HG02973 (cell line): ENCODE measurements around the gene PIP5K1B.
"Not testable (repeated sequence)": the region's sequence is repeated elsewhere in the genome, so short reads cannot be mapped to it uniquely, and the experiment has no call there.

Experiments
- ATAC-seq: cut with Tn5 transposase; IDR thresholded peaks from one replicate; pipeline ENCODE4 v1.9.1; 2021; ENCODE audit warnings: moderate library complexity; ENCODE audit not compliant: unreplicated experiment

Gene PIP5K1B

GRCh38 chr9:68704814-68705530 is at the start of gene PIP5K1B:
PIP5K1B (plus strand) TSS chr9:68705240; CDS start chr9:68822615, 117,375 bp downstream.
- ATAC-seq = peak; percentile 71

GRCh38 chr9:68664036-68664435 is 41.0 kb upstream of the PIP5K1B start:
- no peak for ATAC-seq

GRCh38 chr9:68668127-68668526 is 36.9 kb upstream of the PIP5K1B start:
- no peak for ATAC-seq

GRCh38 chr9:68669218-68669617 is 35.8 kb upstream of the PIP5K1B start:
- no peak for ATAC-seq

GRCh38 chr9:68672215-68672614 is 32.8 kb upstream of the PIP5K1B start:
- ATAC-seq = no peak

- ATAC-seq = no peak
These were observed 32.4 kb upstream of the PIP5K1B start for GRCh38 chr9:68672625-68673024.

GRCh38 chr9:68678430-68678829 is 26.6 kb upstream of the PIP5K1B start:
- ATAC-seq = no peak

GRCh38 chr9:68683433-68683832 is 21.6 kb upstream of the PIP5K1B start:
- no peak for ATAC-seq

- ATAC-seq = no peak
These were observed 19.8 kb upstream of the PIP5K1B start for GRCh38 chr9:68685213-68685612.

GRCh38 chr9:68685770-68686169 is 19.3 kb upstream of the PIP5K1B start:
- peak; percentile 81 for ATAC-seq

GRCh38 chr9:68690088-68690487 is 15.0 kb upstream of the PIP5K1B start:
- no peak for ATAC-seq

GRCh38 chr9:68692519-68692918 is 12.5 kb upstream of the PIP5K1B start:
- ATAC-seq = no peak

- no peak for ATAC-seq
These were observed 10.9 kb upstream of the PIP5K1B start for GRCh38 chr9:68694125-68694524.

- ATAC-seq = no peak
These were observed 7.2 kb upstream of the PIP5K1B start for GRCh38 chr9:68697851-68698250.

- no peak for ATAC-seq
These were observed 6.0 kb upstream of the PIP5K1B start for GRCh38 chr9:68698943-68699509.

GRCh38 chr9:68699625-68700024 is 5.4 kb upstream of the PIP5K1B start:
- not testable (repeated sequence) for ATAC-seq

- ATAC-seq = no peak
These were observed 2.5 kb upstream of the PIP5K1B start for GRCh38 chr9:68702493-68702892.

GRCh38 chr9:68703672-68704071 is 1.4 kb upstream of the PIP5K1B start:
- no peak for ATAC-seq

- ATAC-seq = no peak
These were observed 584 bp upstream of the PIP5K1B start for GRCh38 chr9:68704498-68704813.

- peak; percentile 2 for ATAC-seq
These were observed 707 bp downstream of the PIP5K1B start for GRCh38 chr9:68705531-68706362.

- peak; percentile 32 for ATAC-seq
These were observed 1.5 kb downstream of the PIP5K1B start for GRCh38 chr9:68706363-68707201.
